H1 (cell line): ENCODE measurements around the gene CABP4. TPM values are rescaled to one million over a fixed set of nuclear protein-coding genes. Genes with fewer than 3 reads are reported as not detected.
A peak's percentile ranks its signal among the peaks of the same experiment; 100 is the strongest.

ENCODE experiments used
- CTCF ChIA-PET: fragments of 300-600 bp; sonication (Branson Sonifier 250); formaldehyde crosslinking; loops from one replicate; lab custom pipeline; 2021; ENCODE audit not compliant: partially characterized antibody; lab: Charles Lee
- POLR2A ChIA-PET: fragments of 300-600 bp; sonication (Branson Sonifier 250); formaldehyde crosslinking; loops from one replicate; lab custom pipeline; 2021; ENCODE audit warnings: inconsistent platforms; ENCODE audit not compliant: partially characterized antibody; lab: Charles Lee
- DNase-seq, 2 experiments: peaks; one replicate each; pipeline versions ENCODE4 v3.0.0 to v3.0.0-alpha.2; 2010 to 2022; ENCODE audit warnings: low spot score in 2 of 2, low read depth in 1 of 2, mixed read lengths in 1 of 2
- FAIRE-seq: peaks from 2 replicates; lab custom pipeline; 2011; peaks lifted over from hg19 to GRCh38; lab: Jason Lieb, UNC
- H2AFZ ChIP-seq: 2 replicates; pipeline ENCODE4 v1.8.1; 2012; ENCODE audit warnings: low read length, inconsistent platforms
- H2AK5ac ChIP-seq: 2 replicates; pipeline ENCODE4 v1.6.1; 2013; ENCODE audit warnings: low read depth, low read length
- H2BK120ac ChIP-seq: replicated peaks from 2 replicates; pipeline ENCODE3; 2013; ENCODE audit warnings: low read depth, low read length, inconsistent platforms
- H2BK12ac ChIP-seq: 2 replicates; pipeline ENCODE4 v1.6.1; 2013; ENCODE audit warnings: low read depth, low read length
- H2BK15ac ChIP-seq: 2 replicates; pipeline ENCODE4 v1.6.1; 2013; ENCODE audit warnings: low read length
- H2BK20ac ChIP-seq: 2 replicates; pipeline ENCODE4 v1.6.1; 2013; ENCODE audit warnings: low read length
- H2BK5ac ChIP-seq: 2 replicates; pipeline ENCODE4 v1.6.1; 2013; ENCODE audit warnings: low read depth, low read length
- H3K14ac ChIP-seq: 2 replicates; pipeline ENCODE4 v1.6.1; 2013; ENCODE audit warnings: inconsistent platforms; ENCODE audit not compliant: insufficient read length
- H3K18ac ChIP-seq: 2 replicates; pipeline ENCODE4 v1.6.1; 2013; ENCODE audit warnings: low read length; ENCODE audit errors: extremely low read depth
- H3K23ac ChIP-seq: 2 replicates; pipeline ENCODE4 v1.6.1; 2013; ENCODE audit warnings: inconsistent platforms; ENCODE audit not compliant: insufficient read length
- H3K23me2 ChIP-seq: 2 replicates; pipeline ENCODE4 v1.6.1; 2013; ENCODE audit warnings: low read depth, low read length
- H3K27ac ChIP-seq: 2 replicates; pipeline ENCODE4 v1.6.1; 2011; ENCODE audit warnings: low read depth, low read length, inconsistent platforms
- H3K27me3 ChIP-seq, 4 experiments: replicated peaks in 1 of 4; 1 replicate in 1 of 4; 2 replicates in 3 of 4; pipeline versions ENCODE4 v1.6.1 to v1.8.1; 2011 to 2013; ENCODE audit warnings: low read length in 3 of 4, mild to moderate bottlenecking in 3 of 4, inconsistent platforms in 2 of 4, mixed read lengths in 2 of 4, moderate library complexity in 1 of 4; ENCODE audit not compliant: control insufficient read depth in 3 of 4, insufficient read depth in 3 of 4; ENCODE audit errors: extremely low read depth in 1 of 4
- H3K36me3 ChIP-seq, 4 experiments: 2 replicates each; pipeline versions ENCODE4 v1.6.1 to v1.8.1; 2011 to 2013; ENCODE audit warnings: mild to moderate bottlenecking in 4 of 4, low read length in 3 of 4, moderate library complexity in 2 of 4, control low read depth in 1 of 4, inconsistent platforms in 1 of 4; ENCODE audit not compliant: insufficient read depth in 4 of 4, control insufficient read depth in 2 of 4
- H3K4ac ChIP-seq: replicated peaks from 2 replicates; pipeline ENCODE3; 2013; ENCODE audit warnings: low read length, low read depth, mixed read lengths, inconsistent platforms; ENCODE audit not compliant: insufficient read length
- H3K4me1 ChIP-seq, 4 experiments: replicated peaks in 1 of 4; 1 replicate in 1 of 4; 2 replicates in 3 of 4; pipeline versions ENCODE4 v1.6.1 to v1.8.1; 2011 to 2013; ENCODE audit warnings: low read length in 3 of 4, inconsistent platforms in 2 of 4, mixed read lengths in 1 of 4; ENCODE audit not compliant: insufficient read depth in 4 of 4, control insufficient read depth in 3 of 4
- H3K4me2 ChIP-seq, 2 experiments: 2 replicates each; pipeline versions ENCODE4 v1.6.1 to v1.8.1; 2011 to 2013; ENCODE audit warnings: low read depth in 2 of 2, low read length in 2 of 2, control low read depth in 1 of 2, inconsistent platforms in 1 of 2, mild to moderate bottlenecking in 1 of 2; ENCODE audit not compliant: insufficient read depth in 1 of 2
- H3K4me3 ChIP-seq, 4 experiments: fragments of 200-600, 300-600 bp in 1 of 4; sonication (generic), shearing (Covaris generic), sonication (Bioruptor Twin) in 1 of 4; 2 replicates each; pipeline versions ENCODE4 v1.5.1 to v1.8.1; 2011 to 2016; ENCODE audit warnings: low read length in 4 of 4, low read depth in 3 of 4, control low read depth in 2 of 4, inconsistent platforms in 2 of 4, mild to moderate bottlenecking in 2 of 4, mixed read lengths in 1 of 4, moderate library complexity in 1 of 4; ENCODE audit not compliant: insufficient read depth in 2 of 4; ENCODE audit errors: extremely low read depth in 1 of 4
- H3K56ac ChIP-seq: replicated peaks from 2 replicates; pipeline ENCODE3; 2013; ENCODE audit warnings: low read depth, mild to moderate bottlenecking, mixed read lengths, low read length, inconsistent platforms; ENCODE audit not compliant: insufficient read length
- H3K79me1 ChIP-seq: 2 replicates; pipeline ENCODE4 v1.6.1; 2013; ENCODE audit warnings: low read depth, low read length, control low read depth
- H3K79me2 ChIP-seq, 2 experiments: 2 replicates each; pipeline versions ENCODE4 v1.6.1 to v1.8.1; 2012 to 2013; ENCODE audit warnings: low read length in 2 of 2, mild to moderate bottlenecking in 2 of 2, inconsistent platforms in 1 of 2; ENCODE audit not compliant: insufficient read depth in 2 of 2, control insufficient read depth in 1 of 2
- H3K9ac ChIP-seq, 4 experiments: replicated peaks in 1 of 4; 1 replicate in 1 of 4; 2 replicates in 3 of 4; pipeline versions ENCODE4 v1.6.1 to v1.8.1; 2011 to 2013; ENCODE audit warnings: low read depth in 3 of 4, low read length in 3 of 4, control low read depth in 2 of 4, mild to moderate bottlenecking in 2 of 4, moderate library complexity in 2 of 4, inconsistent platforms in 1 of 4; ENCODE audit errors: extremely low read depth in 1 of 4
- H3K9me3 ChIP-seq, 2 experiments: 2 replicates each; pipeline versions ENCODE4 v1.6.1 to v1.8.1; 2012 to 2013; ENCODE audit warnings: mild to moderate bottlenecking in 2 of 2, moderate library complexity in 2 of 2, control low read depth in 1 of 2, inconsistent platforms in 1 of 2, low read depth in 1 of 2, low read length in 1 of 2, mixed read lengths in 1 of 2; ENCODE audit not compliant: insufficient read depth in 2 of 2
- H4K20me1 ChIP-seq, 2 experiments: replicated peaks in 1 of 2; 2 replicates each; pipeline versions ENCODE3 to v1.8.1; 2011 to 2013; ENCODE audit warnings: inconsistent platforms in 2 of 2, low read length in 2 of 2, mild to moderate bottlenecking in 1 of 2; ENCODE audit not compliant: insufficient read depth in 2 of 2, control insufficient read depth in 1 of 2
- H4K5ac ChIP-seq: 2 replicates; pipeline ENCODE4 v1.6.1; 2013; ENCODE audit warnings: low read length, low read depth, mixed read lengths, inconsistent platforms; ENCODE audit not compliant: insufficient read length
- H4K8ac ChIP-seq: 2 replicates; pipeline ENCODE4 v1.8.0; 2013; ENCODE audit warnings: mild to moderate bottlenecking, moderate library complexity, low read length, inconsistent platforms; ENCODE audit not compliant: insufficient read depth; ENCODE audit errors: extremely low read depth
- H4K91ac ChIP-seq: replicated peaks from 2 replicates; pipeline ENCODE3; 2013; ENCODE audit warnings: low read length, mixed read lengths, inconsistent platforms; ENCODE audit not compliant: insufficient read length
- CEBPB ChIP-seq: IDR thresholded peaks from 2 replicates; pipeline ENCODE4 v1.6.1; 2012; ENCODE audit warnings: low read depth, low read length
- EGR1 ChIP-seq: IDR thresholded peaks from 2 replicates; pipeline ENCODE4 v1.6.1; 2011; ENCODE audit warnings: low read depth, low read length, borderline replicate concordance
- EP300 ChIP-seq, 2 experiments: IDR thresholded peaks; 1 replicate in 1 of 2; 2 replicates in 1 of 2; pipeline ENCODE4 v1.6.1; 2011 to 2012; ENCODE audit warnings: low read depth in 2 of 2, low read length in 2 of 2, mild to moderate bottlenecking in 2 of 2, borderline replicate concordance in 1 of 2, inconsistent platforms in 1 of 2, moderate library complexity in 1 of 2
- JUND ChIP-seq: IDR thresholded peaks from 2 replicates; pipeline ENCODE4 v1.6.1; 2011; ENCODE audit warnings: mild to moderate bottlenecking, improper control_type of control experiment, low read length
- MAFK ChIP-seq: IDR thresholded peaks from 2 replicates; pipeline ENCODE4 v1.6.1; 2012; ENCODE audit warnings: low read depth, mild to moderate bottlenecking, improper control_type of control experiment, low read length
- POLR2AphosphoS5 ChIP-seq: IDR thresholded peaks from 2 replicates; pipeline ENCODE4 v1.6.1; 2011; ENCODE audit warnings: low read depth, low read length
- POU5F1 ChIP-seq: IDR thresholded peaks from 2 replicates; pipeline ENCODE4 v1.6.1; 2011; ENCODE audit warnings: low read depth, mild to moderate bottlenecking, low read length, moderate library complexity
- RAD21 ChIP-seq, 2 experiments: IDR thresholded peaks in 1 of 2; conservative IDR thresholded peaks in 1 of 2; 2 replicates each; pipeline ENCODE4 v1.6.1; 2011; ENCODE audit warnings: low read depth in 2 of 2, low read length in 2 of 2, improper control_type of control experiment in 1 of 2, inconsistent platforms in 1 of 2, mild to moderate bottlenecking in 1 of 2, moderate library complexity in 1 of 2
- SRF ChIP-seq: IDR thresholded peaks from 2 replicates; pipeline ENCODE4 v1.6.1; 2011; ENCODE audit warnings: mild to moderate bottlenecking, low read depth, low read length, moderate library complexity
- SUZ12 ChIP-seq: fragments of 200-600 bp; sonication (generic); IDR thresholded peaks from 2 replicates; pipeline ENCODE4 v1.6.1; 2012; ENCODE audit warnings: mild to moderate bottlenecking, inconsistent platforms, low read length, moderate library complexity, mixed read lengths
- TAF7 ChIP-seq: optimal IDR thresholded peaks from 2 replicates; pipeline ENCODE3; 2011; ENCODE audit warnings: low read depth, mild to moderate bottlenecking, inconsistent platforms, low read length, moderate library complexity, borderline replicate concordance
- TCF12 ChIP-seq: IDR thresholded peaks from 2 replicates; pipeline ENCODE4 v1.6.1; 2011; ENCODE audit warnings: low read depth, mild to moderate bottlenecking, low read length
- WGBS, 2 experiments: shearing (Covaris generic) in 1 of 2; methylation state at CpG; one replicate each; pipeline versions ENCODE4 v1.1.6 to v1.1.7; 2013 to 2015; ENCODE audit warnings: low lambda C conversion rate in 2 of 2, mixed read lengths in 2 of 2, inconsistent platforms in 1 of 2, low coverage in 1 of 2, missing lambda C conversion rate in 1 of 2; ENCODE audit not compliant: insufficient replicate concordance in 2 of 2, insufficient coverage in 1 of 2, insufficient read length in 1 of 2; ENCODE audit errors: extremely low coverage in 1 of 2, missing lambda C conversion rate in 1 of 2; 5-methylcytosine and 5-hydroxymethylcytosine counted together
- polyA plus RNA-seq, 7 experiments: library from polyadenylated mRNA; depleted of rRNA in 3 of 7; stranded (reverse) in 5 of 7; unstranded in 2 of 7; fragments of >200 nt in 5 of 7; fragments of 200-250 nt in 2 of 7; gene quantifications; 1 replicate in 5 of 7; 2 replicates in 1 of 7; 4 replicates in 1 of 7; pipeline versions ENCODE4 v1.2.1 to v1.2.3, GENCODE V29; 2011 to 2013; ENCODE audit warnings: missing spikeins in 2 of 7, mixed read lengths in 2 of 7
- total RNA-seq: library from RNA; stranded (reverse); fragmentation: NEBNext Ultra II Directional; extraction: Animal tissue kit (Norgen Biotek cat#: 25700); gene quantifications from 2 replicates; pipeline ENCODE4 v1.2.1, GENCODE V29; 2021

The CABP4 gene
- total and polyA plus RNA-seq, 2 of the 8 experiments (the other 6 are each of a cell fraction or from before 2014, with no cell fraction given) = not detected

DNA sequence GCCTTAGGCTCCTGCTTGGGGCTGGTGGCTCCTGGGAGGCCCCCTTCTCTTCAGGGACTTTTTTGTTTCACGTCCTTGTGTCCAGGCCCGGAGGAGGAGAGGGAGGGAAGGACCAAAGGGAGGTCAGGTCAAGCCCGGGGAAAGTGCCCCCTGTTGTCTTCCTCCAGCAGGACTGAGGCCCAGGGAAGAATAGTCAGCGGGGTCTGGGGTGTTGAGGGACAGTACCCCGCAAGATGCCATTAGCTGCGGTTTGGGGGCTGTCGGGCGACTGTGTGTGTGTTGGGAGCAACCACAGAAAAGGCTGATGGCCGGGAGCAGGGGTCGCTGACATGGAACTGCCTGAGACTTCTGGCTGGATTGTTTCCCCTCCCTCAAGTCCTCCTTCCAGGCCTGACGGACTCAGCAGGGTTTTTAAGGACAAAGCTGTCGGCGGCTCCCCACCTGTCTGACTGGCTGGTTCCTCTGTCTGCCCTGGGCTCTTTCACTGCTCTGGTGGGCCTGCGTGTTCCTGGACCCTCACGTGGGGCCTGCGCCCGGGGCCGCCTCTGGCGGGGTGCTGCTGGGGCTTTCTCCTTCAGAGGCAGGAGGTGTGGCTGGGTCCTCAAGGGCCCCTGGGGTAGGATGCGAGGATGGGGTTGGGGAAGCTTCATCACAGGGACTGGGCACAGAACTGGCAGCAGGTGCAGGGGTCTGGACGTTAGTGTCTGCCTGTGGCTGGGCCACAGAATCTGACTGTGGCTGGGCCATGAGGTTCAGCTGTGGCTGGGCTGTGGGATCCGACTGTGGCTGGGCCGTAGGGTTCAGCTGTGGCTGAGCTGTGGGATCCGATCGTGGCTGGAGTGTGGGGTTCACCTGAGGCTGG, 4.1 kb upstream of the CABP4 start:
- CTCF ChIA-PET = interaction anchor here (1.0 to 2.1 kb wide), 6 partner anchors 9 to 49 kb away, joined by 3 to 8 read pairs (median 4); partner anchors contain the start of gene PPP1CA
- Histone ChIP-seq H4K20me1 (no peaks in the 10 kb centered on the region), H2BK120ac (no peak overlapping the region), H3K4me3 (no peak overlapping the region), H3K27ac (no peak overlapping the region), H2BK12ac (no peak overlapping the region), H3K27me3 (no peaks in the 10 kb centered on the region), H2AK5ac (no peak overlapping the region), H2BK20ac (no peak overlapping the region), H3K4me2 (no peak overlapping the region), H2BK15ac (0 out of 2 replicates have a peak overlapping the region, but pooled peaks have one; percentile 46), H3K23me2 (no peaks in the 10 kb centered on the region), H3K14ac (no peak overlapping the region), H3K9me3 (no peaks in the 10 kb centered on the region), H3K9ac (no peak overlapping the region), H3K4ac (no peak overlapping the region), H3K18ac (peak overlapping the region; percentile 19; the same call in 1 of the 2 replicates), H3K56ac (no peak overlapping the region), H2AFZ (no peak overlapping the region), H4K5ac (no peak overlapping the region), H3K23ac (no peak overlapping the region), H3K4me1 (no peaks in the 10 kb centered on the region), H3K36me3 (no peaks in the 10 kb centered on the region), H2BK5ac (no peak overlapping the region), H3K79me1 (no peaks in the 10 kb centered on the region), H4K8ac (peak overlapping the region; percentile 36; the same call in 1 of the 2 replicates), H4K91ac (no peak overlapping the region), H3K79me2 (no peaks in the 10 kb centered on the region)
- POLR2A ChIA-PET = interaction anchor here (1.2 to 2.2 kb wide), 8 partner anchors 8 to 23 kb away, joined by 3 to 15 read pairs (median 7); partner anchors contain the start of genes CORO1B, PTPRCAP and RPS6KB2
- DNase-seq = no peak
- no peak for FAIRE-seq
- 92% methylated on average over 22 of the region's 25 CpGs; no CpG with 5 or more reads in 1 of the 2 experiments for WGBS, 2 experiments
- TF ChIP-seq SRF (no peak), POLR2AphosphoS5 (no peak), RAD21 (IDR thresholded peaks at IDR 0.05 in 1 of 2, conservative IDR thresholded peaks at IDR 0.05 in 1 of 2; ENCODE audit: low read depth in 2 of 2, low read length in 2 of 2) (no peak), TCF12 (no peak), EP300 (IDR thresholded peaks at IDR 0.05; ENCODE audit: borderline replicate concordance in 1 of 2, low read depth in 2 of 2, low read length in 2 of 2) (no peak), JUND (no peak), CEBPB (no peak), EGR1 (no peak), MAFK (no peak), POU5F1 (no peak), TAF7 (no peak), SUZ12 (no peak)
